MV-4-11 (cell line): ENCODE results near the gene KCND1.

ENCODE experiments used
- DNase-seq: peaks from one replicate; lab custom pipeline; 2025; lab: John Stamatoyannopoulos, UW

Gene KCND1

GRCh38 chrX:48911412-48912182 is 60.0 kb downstream of the KCND1 start, which contains the start of gene SLC35A2:
Gene SLC35A2, minus strand, starts transcription at chrX:48911646. Its CDS starts 10 bp downstream, at chrX:48911636.
- peak; percentile 68 for DNase-seq
